Measurements from ENCODE around the gene LIPT2. TPM values are rescaled to one million over a fixed set of nuclear protein-coding genes. Genes with fewer than 3 reads are reported as not detected.

The LIPT2 gene
- total and polyA plus RNA-seq, 12 donors: 0.93 to 3.8 (median 1.6) TPM

DNA sequence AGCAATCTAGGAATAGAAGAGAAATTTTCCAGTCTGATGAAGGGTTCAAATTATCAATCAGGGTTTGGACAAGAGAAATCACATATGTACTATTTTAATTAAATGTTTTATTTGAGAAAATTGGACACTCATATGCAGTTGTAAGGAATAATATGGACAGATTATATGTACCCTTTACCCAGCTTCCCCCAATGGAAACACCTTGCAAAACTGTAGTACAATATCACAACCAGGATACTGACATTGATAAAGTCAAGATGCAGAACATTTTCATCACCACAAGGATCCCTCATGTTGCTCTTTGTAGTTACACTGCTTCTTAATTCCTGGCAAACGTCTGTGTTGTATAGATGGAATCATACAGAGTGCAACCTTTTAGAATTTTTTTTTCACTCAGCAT is 1.4 kb upstream of the LIPT2 start:
- Histone ChIP-seq H3K36me3 (peaks cover 0 to 15% (median 0%) of the 10 kb centered on the region in 9 donors), H3K9me3 (peaks cover 0 to 19% (median 6%) of the 10 kb centered on the region in 11 donors), H3K27me3 (no peaks in the 10 kb centered on the region), H3K4me1 (peaks cover 0 to 20% (median 10%) of the 10 kb centered on the region in 9 donors), H3K4me3 (no peak overlapping the region), H3K27ac (no peak overlapping the region)
- DNase-seq (no peak), ATAC-seq (no peak)
- intact Hi-C loops (cut with DNase I): loop anchor here in 2 of 10 donors (5.0 to 10.0 kb wide), 2 partner anchors 98 to 240 kb away; partner anchors contain the start of genes CHRDL2 (in 1 of the 2) and PGM2L1 (in 1 of the 2)
- WGBS, 2 donors: 79 to 83% methylated on average over 1 of the region's 1 CpG
- TF ChIP-seq, protein P1, sequence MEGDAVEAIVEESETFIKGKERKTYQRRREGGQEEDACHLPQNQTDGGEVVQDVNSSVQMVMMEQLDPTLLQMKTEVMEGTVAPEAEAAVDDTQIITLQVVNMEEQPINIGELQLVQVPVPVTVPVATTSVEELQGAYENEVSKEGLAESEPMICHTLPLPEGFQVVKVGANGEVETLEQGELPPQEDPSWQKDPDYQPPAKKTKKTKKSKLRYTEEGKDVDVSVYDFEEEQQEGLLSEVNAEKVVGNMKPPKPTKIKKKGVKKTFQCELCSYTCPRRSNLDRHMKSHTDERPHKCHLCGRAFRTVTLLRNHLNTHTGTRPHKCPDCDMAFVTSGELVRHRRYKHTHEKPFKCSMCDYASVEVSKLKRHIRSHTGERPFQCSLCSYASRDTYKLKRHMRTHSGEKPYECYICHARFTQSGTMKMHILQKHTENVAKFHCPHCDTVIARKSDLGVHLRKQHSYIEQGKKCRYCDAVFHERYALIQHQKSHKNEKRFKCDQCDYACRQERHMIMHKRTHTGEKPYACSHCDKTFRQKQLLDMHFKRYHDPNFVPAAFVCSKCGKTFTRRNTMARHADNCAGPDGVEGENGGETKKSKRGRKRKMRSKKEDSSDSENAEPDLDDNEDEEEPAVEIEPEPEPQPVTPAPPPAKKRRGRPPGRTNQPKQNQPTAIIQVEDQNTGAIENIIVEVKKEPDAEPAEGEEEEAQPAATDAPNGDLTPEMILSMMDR (IDR thresholded peaks at IDR 0.05): no peak

DNA sequence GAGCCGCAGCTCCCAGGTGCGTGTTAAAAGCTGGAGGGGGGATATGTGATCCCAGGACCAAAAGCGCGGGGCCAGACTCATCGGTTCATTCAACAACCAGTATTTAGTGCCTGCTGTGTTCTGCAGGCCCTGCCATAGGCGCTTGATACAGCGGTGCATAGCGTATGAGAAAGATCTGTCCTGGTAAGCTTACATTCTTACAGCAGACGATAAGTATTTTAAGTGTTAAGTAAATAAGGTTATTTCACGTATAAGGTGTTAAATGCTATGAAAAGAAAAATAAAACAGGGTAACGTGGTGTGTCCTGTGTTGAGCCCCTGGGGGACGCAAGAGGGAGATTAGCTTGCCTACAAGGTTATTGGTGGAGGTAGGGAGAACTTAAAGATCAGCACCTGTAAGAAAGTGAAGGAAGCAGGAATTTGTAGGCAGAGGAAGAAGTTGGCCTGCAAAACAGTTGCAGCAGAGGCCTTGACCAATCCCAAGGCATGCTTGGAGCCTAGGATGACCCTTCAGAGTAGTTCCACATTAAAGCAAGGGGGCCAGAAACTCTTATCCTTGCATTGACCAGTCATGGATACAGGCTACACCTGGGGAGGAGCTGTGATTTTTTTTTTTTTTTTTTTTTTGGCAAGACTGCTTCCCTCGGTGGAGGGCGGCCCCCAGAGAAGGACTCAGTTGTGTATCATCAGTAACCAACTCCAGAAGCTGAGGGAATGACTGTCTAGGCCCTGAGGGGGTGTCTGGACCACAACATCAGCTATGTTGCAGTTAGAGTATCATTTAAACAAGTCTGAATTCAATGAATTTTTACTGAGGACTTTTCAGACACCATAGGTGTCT is 487 bp upstream of the LIPT2 start:
- intact Hi-C loops (cut with DNase I): loop anchor here in 2 of 10 donors (5.0 to 10.0 kb wide), 2 partner anchors 97 to 241 kb away; partner anchors contain the start of genes CHRDL2 (in 1 of the 2) and PGM2L1 (in 1 of the 2)
- no peak for DNase-seq
- WGBS, 2 donors: 17 to 18% methylated on average over 14 of the region's 14 CpGs

DNA sequence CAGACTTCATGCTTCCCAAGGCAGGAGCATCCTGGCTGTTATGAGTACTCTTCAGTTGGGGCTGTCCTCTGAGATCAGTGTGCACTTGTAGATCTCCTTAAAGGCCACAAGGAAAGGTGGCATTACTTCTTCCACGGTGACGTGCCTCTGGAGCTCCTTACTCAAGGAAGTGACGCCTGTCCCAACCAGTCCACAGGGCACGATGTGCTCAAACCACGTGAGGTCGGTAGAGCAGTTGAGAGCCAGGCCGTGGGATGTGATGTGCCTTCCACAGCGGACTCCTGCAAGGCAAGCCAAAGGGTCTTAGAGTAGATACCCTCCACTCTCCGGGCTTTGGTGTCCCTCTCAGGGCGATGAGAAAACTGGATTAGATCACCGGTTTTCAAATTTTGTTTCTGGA is 1.4 kb downstream of the LIPT2 start:
- DNase-seq (no peak), ATAC-seq (no peak)
- intact Hi-C loops (cut with DNase I): loop anchor here in 2 of 10 donors (5.0 to 10.0 kb wide), 2 partner anchors 95 to 243 kb away; partner anchors contain the start of genes CHRDL2 (in 1 of the 2) and PGM2L1 (in 1 of the 2)
- peaks cover 0 to 20% (median 10%) of the 10 kb centered on the region in 9 donors for H3K4me1 ChIP-seq
- no peaks in the 10 kb centered on the region for H3K27me3 ChIP-seq
- 89 to 93% methylated on average over 11 of the region's 11 CpGs for WGBS, 2 donors
- TF ChIP-seq, protein P1 (IDR thresholded peaks at IDR 0.05): no peak
- H3K9me3 ChIP-seq: peaks cover 0 to 8% (median 4%) of the 10 kb centered on the region in 11 donors
- peaks cover 0 to 5% (median 0%) of the 10 kb centered on the region in 9 donors for H3K36me3 ChIP-seq
- no peak overlapping the region for H3K27ac ChIP-seq
- peak overlapping the region in 1 of 10 donors; percentile 96 for H3K4me3 ChIP-seq

More for the DNA sequence above, 487 bp upstream of the LIPT2 start:
- TF ChIP-seq, protein P1 (IDR thresholded peaks at IDR 0.05): no peak
- peak overlapping the region; percentile 93 to 99 (median 98) for H3K27ac ChIP-seq
- peaks cover 0 to 20% (median 10%) of the 10 kb centered on the region in 9 donors for H3K4me1 ChIP-seq
- ATAC-seq: no peak
- H3K36me3 ChIP-seq: peaks cover 0 to 15% (median 0%) of the 10 kb centered on the region in 9 donors
- peak overlapping the region; percentile 45 to 96 (median 84) for H3K4me3 ChIP-seq
- H3K9me3 ChIP-seq: peaks cover 0 to 19% (median 6%) of the 10 kb centered on the region in 11 donors
- no peaks in the 10 kb centered on the region for H3K27me3 ChIP-seq

DNA sequence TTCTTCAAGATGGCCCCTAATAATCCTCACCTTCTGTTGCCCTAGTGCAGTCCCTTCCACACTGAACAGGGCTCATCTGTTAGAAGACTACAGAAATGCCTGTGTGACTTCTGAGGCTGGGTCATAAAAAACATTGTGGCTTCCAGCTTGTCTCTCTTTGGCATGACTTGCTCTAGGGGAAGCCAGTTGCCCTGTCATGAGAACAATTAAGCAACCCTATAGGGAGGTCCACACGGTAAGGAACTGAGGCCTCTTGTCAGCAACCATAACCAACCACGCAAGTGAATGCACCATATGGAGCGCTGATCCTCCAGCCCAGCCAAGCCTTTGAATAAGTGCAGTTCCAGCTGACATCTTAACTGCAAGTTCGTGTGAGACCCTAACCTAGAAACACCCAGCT is 2.6 kb downstream of the LIPT2 start:
- no peak for ATAC-seq
- TF ChIP-seq, protein P1 (IDR thresholded peaks at IDR 0.05): no peak
- no peak for DNase-seq
- 91% methylated on average over 4 of the region's 4 CpGs for WGBS, 2 donors
- Histone ChIP-seq H3K9me3 (no peaks in the 10 kb centered on the region), H3K27me3 (no peaks in the 10 kb centered on the region), H3K27ac (no peak overlapping the region), H3K4me3 (no peak overlapping the region), H3K4me1 (peaks cover 0 to 20% (median 10%) of the 10 kb centered on the region in 9 donors), H3K36me3 (no peaks in the 10 kb centered on the region)
- intact Hi-C loops (cut with DNase I): loop anchor here in 2 of 10 donors (5.0 to 10.0 kb wide), 2 partner anchors 94 to 244 kb away; partner anchors contain the start of genes CHRDL2 (in 1 of the 2) and PGM2L1 (in 1 of the 2)

All from heart right ventricle (tissue), 16 donors.